NCI-H2107 (cell line): Measurements from ENCODE around the gene NEU2.

Experiments used
- DNase-seq: peaks from one replicate; lab custom pipeline; 2025; lab: John Stamatoyannopoulos, UW

NEU2 gene

DNA sequence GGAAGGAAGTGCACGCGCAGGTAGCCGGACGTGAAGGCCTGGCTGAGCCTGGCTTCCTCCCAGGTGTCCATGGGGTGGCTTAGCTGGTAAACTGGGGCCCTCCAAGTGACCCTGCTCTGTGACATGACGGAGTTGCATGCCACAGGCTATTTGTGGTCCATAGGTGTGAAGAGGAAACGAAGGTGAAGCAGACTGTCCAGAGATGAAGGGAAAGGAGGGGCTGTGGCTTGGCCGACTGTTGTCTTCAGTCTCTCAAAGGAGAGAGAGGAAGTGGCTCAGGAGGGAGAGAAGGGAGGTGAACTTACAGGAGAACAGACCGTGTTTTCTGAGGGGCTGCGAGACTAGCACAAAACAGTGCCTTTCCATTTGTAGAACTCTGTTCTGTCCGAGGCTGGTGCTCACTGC, 47.0 kb downstream of the NEU2 start:
- DNase-seq, result no peak

DNA sequence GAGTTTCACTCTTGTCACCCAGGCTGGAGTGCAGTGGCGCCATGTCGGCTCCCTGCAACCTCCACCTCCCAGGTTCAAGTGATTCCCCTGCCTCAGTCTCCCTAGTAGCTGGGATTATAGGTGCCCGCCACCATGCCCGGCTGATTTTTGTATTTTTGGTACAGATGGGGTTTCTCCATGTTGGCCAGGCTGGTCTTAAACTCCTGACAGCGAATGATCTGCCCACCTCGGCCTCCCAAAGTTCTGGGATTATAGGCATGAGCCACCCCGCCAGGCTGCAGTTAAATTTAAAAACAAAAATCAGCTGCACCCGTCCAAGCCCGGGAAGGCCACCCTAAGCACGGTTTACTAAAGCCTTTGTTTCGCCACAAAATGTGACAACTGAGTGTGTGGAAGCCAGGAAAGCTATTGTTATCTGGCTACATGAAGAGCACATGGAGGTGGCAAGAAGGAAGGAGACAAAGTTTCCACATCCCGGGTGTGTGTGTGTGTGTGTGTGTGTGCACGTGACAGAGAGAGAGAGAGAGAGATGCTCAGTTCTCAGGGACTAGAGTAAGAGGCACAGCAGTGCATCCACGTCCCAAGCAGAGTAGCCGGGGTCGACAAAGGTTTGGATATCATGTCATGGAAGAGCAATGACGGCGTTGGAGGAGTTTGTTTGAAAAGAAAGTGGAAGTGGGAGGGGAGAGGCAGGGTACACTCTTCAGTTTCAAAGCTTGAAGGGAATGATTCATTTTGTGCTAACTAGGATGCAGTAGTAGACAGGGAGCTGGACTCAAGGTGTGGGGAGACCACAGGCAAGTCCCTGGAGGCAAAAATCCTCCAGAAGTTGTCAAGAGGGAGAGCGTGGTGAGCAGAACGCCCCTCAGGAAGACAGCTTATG, 47.7 kb downstream of the NEU2 start:
- no peak for DNase-seq

DNA sequence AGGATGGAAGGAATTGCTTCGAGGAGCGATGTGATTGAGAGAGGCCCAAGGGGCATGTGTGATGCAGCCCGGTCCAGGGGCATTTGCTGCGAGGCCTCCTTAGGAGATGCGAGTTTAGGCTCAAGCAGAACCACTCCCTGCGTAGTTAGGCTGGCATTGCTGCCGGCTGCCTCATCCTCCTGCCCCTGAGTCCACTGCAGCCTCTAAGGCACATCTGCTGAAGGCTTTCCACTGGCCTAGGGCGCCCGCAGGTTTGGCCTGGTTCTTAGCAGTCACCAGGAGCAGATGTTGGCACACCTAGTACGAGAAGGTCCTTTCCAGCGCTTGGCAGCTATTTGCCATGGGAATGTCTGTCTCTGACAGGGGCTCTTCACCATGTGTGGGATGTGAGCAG, 48.4 kb downstream of the NEU2 start:
- no peak for DNase-seq

DNA sequence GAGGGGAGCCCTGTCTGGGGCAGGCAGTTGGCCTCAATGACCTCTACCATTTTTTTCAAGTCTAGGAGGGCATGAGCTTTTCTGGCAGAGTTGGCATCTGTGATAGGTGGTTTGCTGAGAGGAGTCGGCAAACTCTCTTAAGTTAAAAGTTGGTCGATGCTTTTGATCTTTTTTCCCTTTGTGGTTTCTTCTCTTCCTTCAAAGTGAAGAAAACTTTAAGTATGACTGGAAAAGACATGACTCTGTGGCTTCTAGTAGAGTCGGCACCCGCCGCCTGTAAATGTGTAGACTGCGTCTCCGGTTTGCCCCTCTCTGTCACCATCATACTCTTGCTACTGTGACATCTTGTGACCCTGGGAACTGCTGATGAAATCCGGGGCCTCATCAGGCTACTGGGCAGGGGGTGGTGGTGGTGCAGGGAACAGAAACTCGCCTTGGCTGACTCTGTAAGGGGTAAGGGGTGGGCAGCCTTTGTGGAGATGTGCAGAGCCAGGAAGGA, 48.8 kb downstream of the NEU2 start:
- no peak for DNase-seq

DNA sequence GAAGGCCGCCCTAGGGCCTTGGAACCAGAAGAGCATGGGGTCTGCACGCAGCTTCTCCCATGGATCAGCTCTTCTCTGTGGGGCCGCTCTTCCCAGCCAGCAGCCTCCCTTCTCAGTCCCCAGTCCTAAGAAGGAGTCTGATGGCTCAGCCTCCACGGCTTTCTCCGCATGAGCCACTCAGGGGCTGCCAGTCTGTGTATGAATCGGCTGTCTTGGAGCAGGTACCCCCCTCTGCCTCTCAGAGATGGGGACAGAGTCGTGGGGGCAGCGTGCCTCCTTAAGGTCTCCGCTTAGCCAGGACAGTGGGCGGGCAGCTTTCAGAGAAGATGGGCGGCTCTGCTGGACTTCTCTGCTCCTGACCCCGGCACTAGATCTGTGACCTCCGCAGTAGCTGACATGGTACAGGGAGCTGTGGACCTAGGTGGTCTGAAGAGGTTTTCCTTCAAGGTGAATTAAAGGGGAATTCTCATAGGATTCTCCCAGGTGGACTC, 49.3 kb downstream of the NEU2 start:
- no peak for DNase-seq

DNA sequence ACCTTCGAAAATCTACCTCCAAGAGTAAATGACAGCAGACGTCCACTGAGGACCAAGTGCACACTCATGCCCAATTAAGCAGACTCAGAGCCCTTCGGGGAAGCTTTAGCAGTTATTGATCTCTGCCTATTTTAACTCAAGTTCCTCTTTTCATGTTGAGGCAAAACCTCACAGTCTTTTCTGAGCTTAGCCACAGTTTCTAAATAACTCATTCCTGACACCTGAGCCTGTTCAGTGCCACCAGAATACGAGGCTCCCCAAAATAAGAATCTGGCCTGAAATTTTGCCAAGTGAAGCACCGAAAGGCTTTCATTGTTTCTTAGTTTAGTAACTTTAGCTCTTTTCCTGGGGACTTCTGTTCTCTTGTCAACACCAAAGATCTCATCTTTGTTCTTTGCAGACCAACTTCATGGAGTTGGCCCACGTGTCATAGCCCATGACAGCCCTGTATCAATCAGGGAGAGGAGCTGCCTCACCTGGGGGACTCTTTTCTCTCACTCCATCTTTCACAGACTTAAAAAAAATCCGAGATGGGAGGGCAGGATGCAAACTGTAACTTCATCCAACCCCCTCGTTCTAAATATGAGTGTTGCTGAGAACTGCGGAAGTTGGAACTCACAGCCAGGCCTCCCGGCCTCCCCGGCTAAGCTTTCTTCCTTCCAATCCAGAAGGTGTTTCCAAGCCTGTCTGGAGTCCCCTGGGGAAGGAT, 49.9 kb downstream of the NEU2 start:
- no peak for DNase-seq

DNA sequence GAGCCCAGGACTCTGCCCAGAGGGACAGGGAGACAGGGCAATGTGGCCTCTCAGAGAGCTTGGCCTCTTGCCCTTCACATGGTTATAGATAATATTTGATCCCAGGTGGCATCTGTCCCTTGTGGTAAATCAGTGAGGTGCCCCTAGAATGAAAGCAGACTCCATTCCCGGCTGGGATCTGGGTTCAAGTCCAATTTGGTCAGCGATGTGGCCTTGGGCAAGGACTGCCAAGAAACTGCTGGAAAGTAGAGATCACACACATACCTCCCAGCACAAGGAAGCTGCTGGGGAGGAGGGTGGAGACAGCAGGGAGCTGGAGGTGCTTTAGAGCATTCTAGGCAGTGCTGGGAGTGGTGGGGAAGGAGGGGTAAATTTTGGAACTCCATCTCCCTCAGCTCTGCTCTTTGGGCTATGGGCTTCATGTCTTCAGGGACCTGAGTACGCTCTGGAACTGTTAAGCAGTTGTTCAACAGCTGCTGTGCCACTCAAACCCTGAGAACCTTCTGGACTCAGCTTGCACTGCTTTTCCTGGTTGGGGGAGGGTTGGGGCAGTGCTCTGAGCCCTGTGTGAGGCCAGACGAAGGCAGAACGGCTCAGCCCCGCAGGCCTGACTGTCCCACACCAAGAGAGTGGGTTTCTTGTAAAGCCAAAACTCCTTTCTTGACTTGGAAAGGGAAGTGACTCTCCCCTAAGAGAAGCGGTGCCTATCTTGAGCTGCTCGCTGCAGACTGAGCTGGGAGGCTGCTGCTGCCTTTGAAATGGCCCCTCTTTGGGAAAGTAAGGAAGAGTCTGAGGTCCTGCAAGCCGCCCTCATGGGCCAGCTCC, 50.7 kb downstream of the NEU2 start:
- no peak for DNase-seq

DNA sequence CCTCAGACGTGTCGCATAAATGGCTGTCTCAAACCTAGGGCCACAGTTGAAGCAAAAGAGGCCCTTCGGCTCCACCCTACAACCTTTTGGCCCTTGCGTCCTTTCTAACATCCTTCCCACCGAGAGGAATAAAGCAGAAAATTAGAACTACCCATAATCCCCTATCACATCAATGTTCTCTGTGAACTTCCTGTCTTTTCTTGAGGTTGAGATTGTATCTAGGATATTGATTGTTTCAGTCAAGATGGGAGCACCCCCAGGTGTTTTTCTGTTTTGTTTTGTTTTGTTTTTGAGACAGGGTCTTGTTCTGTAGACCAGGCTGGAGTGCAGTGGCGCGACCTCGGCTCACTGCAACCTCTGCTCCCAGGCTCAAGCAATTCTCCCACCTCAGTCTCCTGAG, 51.3 kb downstream of the NEU2 start:
- no peak for DNase-seq

DNA sequence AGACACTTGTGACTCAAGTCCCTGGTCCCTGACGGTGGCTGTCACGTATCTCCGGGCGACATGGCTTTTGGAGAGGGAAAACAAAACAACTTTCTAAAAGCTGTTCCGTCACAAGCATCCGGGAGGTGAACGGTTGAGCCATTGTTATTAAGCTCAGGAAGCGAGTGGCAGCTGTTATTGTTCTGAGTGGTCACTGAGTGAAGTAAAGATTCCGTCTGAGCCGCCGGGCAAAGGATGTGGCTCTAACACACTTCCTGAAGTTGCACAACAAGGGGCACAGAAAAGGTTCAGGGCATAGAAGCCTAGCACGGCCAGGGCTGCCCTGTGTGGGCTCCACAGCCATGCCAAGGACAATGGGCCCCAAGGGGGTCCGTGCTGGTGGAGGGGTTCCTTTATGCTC, 52.0 kb downstream of the NEU2 start:
- DNase-seq, result no peak
